ENCODE results near the gene TECR. TPM values are rescaled to one million over a fixed set of nuclear protein-coding genes. Genes with fewer than 3 reads are reported as not detected.
A peak's percentile ranks its signal among the peaks of the same experiment; 100 is the strongest.
"Not testable (repeated sequence)": the region's sequence is repeated elsewhere in the genome, so short reads cannot be mapped to it uniquely, and the experiment has no call there.

TECR gene
- total and polyA plus RNA-seq, 8 donors: 41.8 to 129 (median 56.9) TPM

- Histone ChIP-seq H3K36me3 (no peaks in the 10 kb centered on the region), H3K9me3 (no peaks in the 10 kb centered on the region), H3K4me3 (no peak overlapping the region), H3K27ac (no peak overlapping the region), H3K4me1 (no peaks in the 10 kb centered on the region), H3K27me3 (no peaks in the 10 kb centered on the region)
- intact Hi-C loops (cut with DNase I): no loop called here
- no peak for DNase-seq
- no peak for TF ChIP-seq CTCF (IDR thresholded peaks at IDR 0.05)
- ATAC-seq: no peak
- no peak for FAIRE-seq
- WGBS, 2 donors: 86 to 87% methylated on average over 5 of the region's 5 CpGs
Measured at GRCh38 chr19:14544047-14544446, 14.7 kb downstream of the TECR start.

DNA sequence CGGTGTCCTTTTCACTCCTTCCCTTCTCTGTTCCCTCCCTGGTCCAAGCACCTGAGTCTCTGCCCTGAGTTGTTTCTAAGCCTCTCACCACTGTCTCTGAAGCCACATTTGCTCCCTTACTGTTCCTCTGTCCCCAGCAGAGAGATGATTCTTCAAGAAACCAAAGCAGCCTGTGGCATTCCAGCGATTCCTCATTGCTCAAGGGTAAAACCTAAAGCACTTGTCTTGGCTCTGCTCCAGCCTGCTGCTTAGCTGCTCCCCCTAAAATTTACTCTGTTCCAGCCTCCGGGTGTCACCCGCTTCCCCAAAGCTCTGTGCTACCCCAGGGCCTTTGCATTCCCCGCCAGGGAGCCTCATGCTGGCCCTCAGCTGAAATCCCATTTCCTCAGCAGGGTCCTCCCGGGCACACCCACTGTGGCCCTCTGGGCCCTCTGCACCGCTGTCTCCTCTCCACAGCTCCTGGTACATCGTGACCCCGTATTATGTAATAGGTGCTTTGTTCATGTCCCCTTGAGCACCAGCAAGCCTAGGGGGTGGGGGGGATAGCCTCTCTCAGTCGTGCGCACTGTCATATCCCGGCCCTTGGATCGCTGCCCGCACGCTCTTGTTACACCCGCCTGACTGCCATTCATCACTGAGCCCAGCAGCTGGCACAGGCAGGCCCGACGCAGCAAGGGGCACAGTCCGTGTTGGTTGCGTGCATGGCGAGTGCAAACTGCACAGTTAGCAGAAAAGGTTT is 15.8 kb downstream of the TECR start:
- no peak overlapping the region for H3K4me3 ChIP-seq
- H3K27me3 ChIP-seq: no peaks in the 10 kb centered on the region
- FAIRE-seq (no peak), ATAC-seq (peak; percentile 42 to 85 (median 81)), DNase-seq (peak in 4 of 6 donors; percentile 41 to 83 (median 54))
- no peaks in the 10 kb centered on the region for H3K36me3 ChIP-seq
- H3K9me3 ChIP-seq: no peaks in the 10 kb centered on the region
- H3K27ac ChIP-seq: peak overlapping the region in 1 of 4 donors; percentile 33
- TF ChIP-seq CTCF (IDR thresholded peaks at IDR 0.05): no peak
- intact Hi-C loops (cut with DNase I): no loop called here
- H3K4me1 ChIP-seq: no peaks in the 10 kb centered on the region
- WGBS, 2 donors: 45 to 66% methylated on average over 19 to 21 of the region's 21 CpGs

GRCh38 chr19:14545716-14546082 is 16.3 kb downstream of the TECR start:
- TF ChIP-seq CTCF (IDR thresholded peaks at IDR 0.05): no peak
- H3K36me3 ChIP-seq: no peaks in the 10 kb centered on the region
- 65 to 71% methylated on average over 9 of the region's 9 CpGs for WGBS, 2 donors
- no peak for DNase-seq
- no peaks in the 10 kb centered on the region for H3K27me3 ChIP-seq
- ATAC-seq: peak in 2 of 4 donors; percentile 13 to 37
- no peak for FAIRE-seq
- no peaks in the 10 kb centered on the region for H3K9me3 ChIP-seq
- H3K4me3 ChIP-seq: no peak overlapping the region
- intact Hi-C loops (cut with DNase I): no loop called here
- H3K27ac ChIP-seq: peak overlapping the region in 1 of 4 donors; percentile 33
- H3K4me1 ChIP-seq: no peaks in the 10 kb centered on the region

DNA sequence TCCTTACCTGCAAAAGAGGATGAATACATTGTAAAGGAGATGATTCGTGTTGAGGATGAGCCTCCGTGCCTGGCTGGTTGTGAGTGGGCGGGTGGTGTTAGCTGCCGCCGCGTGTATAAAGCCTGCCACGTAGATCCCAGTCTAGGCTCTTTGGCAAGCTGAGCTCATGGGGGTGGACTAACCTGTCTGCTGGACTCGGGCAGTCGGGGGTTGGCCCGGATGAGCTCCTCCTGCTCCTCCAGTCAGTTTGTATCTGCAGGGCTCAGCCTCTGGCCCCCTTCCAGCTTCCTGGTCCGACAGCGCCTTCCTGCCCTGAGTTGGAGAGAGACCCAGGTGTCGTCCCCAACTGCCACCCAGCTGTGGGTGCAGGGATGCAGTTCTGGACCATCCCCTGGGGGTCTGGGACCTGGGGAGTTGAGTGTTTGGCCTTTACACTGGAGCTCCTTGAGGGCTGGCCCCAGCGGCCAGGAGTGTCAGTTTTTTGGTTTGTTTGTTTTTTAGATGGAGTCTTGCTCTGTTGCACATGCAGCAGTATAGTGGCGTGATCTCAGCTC is 20.9 kb downstream of the TECR start:
- DNase-seq: peak in 3 of 6 donors; percentile 30 to 84 (median 40)
- intact Hi-C loops (cut with DNase I): no loop called here
- Histone ChIP-seq H3K4me1 (no peaks in the 10 kb centered on the region), H3K36me3 (no peaks in the 10 kb centered on the region), H3K27me3 (no peaks in the 10 kb centered on the region), H3K4me3 (no peak overlapping the region), H3K9me3 (no peaks in the 10 kb centered on the region), H3K27ac (no peak overlapping the region)
- no peak for FAIRE-seq
- TF ChIP-seq CTCF (IDR thresholded peaks at IDR 0.05): no peak
- peak in 3 of 4 donors; percentile 54 to 59 (median 56) for ATAC-seq
- WGBS, 2 donors: 56 to 61% methylated on average over 15 of the region's 15 CpGs

DNA sequence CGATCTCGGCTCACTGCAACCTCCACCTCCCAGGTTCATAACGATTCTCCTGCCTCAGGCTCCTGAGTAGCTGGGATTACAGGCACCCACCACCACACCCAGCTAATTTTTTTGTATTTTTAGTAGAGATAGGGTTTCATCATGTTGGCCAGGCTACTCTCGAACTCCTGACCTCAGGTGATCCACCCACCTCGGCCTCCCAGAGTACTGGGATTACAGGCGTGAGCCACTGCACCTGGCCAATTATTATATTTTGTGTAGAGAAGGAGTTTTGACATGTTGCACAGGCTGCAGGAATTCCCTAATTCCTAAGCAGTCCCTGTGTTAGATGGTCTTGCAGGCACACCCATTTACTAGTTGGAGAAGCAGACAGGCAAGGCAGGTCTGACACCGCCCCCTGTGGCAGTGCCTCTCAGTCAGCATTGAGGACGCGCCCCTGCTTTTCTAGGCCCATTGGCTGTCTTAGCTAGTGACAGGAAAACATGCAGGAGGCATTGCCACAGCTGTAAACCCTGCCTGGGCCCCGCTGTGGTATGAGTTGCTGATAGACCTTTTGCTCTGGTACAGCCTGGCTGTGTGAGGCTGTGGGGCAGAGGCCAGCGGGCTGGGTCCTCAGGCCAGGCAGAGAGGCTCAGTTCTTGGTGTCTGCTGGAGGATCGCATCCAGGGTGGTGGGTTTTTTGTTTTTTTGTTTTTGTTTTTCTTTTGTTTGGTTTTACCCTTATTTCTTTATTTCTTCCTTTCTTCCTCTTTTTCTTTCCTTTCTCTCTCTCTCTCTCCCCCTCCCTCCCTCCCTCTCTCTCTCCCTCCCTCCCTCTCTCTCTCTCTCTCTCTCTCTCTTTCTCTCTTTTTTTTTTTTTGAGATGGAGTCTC is 22.0 kb downstream of the TECR start:
- H3K27me3 ChIP-seq; FAIRE-seq; H3K36me3 ChIP-seq; H3K4me1 ChIP-seq; intact Hi-C loops (cut with DNase I); H3K4me3 ChIP-seq; H3K9me3 ChIP-seq; H3K27ac ChIP-seq: not testable (repeated sequence)
- DNase-seq: peak in 1 of 6 donors; percentile 49
- ATAC-seq: peak in 3 of 4 donors; percentile 40 to 55 (median 51)
- 79 to 82% methylated on average over 12 of the region's 12 CpGs for WGBS, 2 donors

- H3K36me3 ChIP-seq; intact Hi-C loops (cut with DNase I); H3K27me3 ChIP-seq; FAIRE-seq; H3K9me3 ChIP-seq; H3K4me3 ChIP-seq; DNase-seq; ATAC-seq; H3K4me1 ChIP-seq; H3K27ac ChIP-seq: not testable (repeated sequence)
- 84 to 87% methylated on average over 8 of the region's 8 CpGs for WGBS, 2 donors
Measured at GRCh38 chr19:14552006-14552360, 22.6 kb downstream of the TECR start.

Measured in pancreas (tissue), 10 donors.